Measurements from ENCODE around the gene DMRTC2.

The DMRTC2 gene

DNA sequence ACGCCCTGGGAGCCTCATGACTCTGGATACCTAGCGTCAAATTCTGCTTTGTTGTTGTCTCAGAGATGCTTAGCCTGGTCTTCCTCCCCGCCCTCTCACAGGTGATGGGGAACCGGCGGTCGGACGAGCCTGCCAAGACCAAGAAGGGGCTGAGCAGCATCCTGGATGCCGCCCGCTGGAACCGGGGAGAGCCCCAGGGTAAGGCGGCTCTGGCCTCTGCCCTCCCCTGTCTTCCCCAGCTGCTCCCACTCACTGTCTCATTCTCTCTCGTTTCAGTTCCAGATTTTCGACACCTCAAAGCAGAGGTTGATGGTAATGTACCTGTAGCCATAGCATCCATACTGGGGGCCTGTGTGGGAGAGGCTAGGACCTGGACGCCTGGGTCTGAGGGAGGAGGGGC, 49.5 kb downstream of the DMRTC2 start:
- no peak for DNase-seq

DNA sequence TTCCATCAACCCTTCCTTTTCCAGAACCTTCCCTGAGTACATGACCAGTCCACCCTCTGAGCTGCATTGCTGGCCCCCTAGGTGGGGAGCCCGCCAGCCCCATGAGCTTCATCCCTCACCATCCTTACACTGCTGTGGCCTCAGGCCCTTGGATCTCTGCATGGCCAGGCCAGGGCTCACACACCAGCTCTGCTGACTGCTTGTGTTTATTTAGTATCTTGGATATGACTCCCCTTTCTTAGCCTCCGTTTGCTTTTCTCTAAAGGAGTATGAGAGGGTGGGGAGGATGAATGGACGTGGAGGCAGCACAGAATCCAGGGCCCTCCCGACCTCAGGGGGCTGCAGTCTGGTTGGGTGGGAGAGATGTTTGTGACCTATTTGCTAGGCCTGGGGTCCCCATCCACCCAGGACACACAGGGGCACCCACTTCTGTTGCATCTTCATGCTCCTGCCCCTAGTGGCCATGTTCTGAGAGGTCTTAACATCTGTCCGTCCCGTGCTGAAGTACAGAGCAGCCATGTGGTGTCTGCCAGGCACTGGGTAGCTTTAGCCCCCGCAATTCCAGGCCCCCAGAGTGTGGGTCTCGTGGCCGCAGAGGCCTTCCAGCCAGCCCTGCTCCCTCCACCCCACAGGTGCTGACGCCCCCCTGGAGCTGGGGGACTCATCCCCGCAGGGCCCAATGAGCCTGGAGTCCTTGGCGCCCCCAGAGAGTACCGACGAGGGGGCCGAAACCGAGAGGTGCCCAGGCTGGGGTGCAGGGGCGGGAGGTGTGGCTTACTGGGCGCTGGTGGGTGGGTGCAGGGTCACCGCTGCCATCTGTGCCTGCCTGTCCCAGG, 51.1 kb downstream of the DMRTC2 start:
- no peak for DNase-seq

DNA sequence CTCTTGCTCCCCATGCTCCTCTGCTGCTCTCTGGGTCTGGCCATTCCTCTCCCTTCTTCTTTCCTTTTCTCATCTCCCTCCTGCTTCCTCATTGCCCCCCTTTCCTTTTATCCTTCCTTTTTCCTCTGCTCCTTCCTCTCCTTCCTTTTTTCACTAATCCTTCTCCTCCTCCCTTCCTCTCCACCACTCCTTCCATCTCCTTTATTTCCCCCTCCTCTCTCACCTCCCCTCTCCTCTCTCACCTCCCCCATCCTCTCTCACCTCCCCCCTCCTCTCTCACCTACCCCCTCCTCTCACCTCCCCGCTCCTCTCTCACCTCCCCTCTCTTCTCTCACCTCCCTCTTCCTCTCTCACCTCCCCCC, 51.7 kb downstream of the DMRTC2 start:
- DNase-seq: no peak

DNA sequence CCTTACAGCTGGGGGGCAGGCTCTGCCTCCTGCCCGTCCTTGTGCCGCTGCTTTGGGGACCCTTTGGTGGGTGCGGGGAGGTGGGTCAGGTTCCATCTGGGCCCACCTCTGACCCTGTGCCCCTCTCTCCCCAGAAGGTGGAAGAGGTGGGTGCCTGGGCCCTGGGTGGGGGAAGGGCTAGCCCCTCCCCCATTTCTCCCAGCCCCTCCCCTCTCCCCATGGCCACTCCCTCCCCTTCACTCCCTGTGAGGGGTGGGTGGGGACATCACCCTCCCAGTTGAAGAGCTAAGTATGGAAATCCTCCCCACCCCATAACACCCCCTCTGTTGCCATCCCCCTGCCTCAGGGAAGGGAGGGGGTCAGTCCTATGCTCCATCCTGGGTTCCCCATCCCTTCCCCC, 52.3 kb downstream of the DMRTC2 start:
- no peak for DNase-seq

DNA sequence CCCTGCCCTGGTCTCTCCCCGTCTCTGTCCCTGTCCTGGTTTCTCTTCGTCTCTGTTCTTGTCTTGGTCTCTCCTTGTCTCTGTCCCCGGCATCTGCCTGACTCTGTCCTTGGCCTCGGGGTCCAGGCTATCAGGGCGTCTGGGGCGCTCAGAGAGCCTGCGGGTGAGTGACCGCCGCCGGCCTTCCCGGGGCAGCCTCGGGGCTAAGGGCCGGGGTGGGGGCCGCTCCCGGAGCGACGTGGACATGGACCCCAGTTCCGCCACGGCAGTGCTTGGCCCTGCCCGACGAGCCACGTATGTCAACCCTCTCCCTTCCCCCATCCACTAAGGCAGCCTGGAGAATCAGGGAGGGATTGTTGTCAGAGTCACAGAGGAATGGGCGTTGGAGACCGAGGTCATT, 53.0 kb downstream of the DMRTC2 start:
- DNase-seq: no peak

DNA sequence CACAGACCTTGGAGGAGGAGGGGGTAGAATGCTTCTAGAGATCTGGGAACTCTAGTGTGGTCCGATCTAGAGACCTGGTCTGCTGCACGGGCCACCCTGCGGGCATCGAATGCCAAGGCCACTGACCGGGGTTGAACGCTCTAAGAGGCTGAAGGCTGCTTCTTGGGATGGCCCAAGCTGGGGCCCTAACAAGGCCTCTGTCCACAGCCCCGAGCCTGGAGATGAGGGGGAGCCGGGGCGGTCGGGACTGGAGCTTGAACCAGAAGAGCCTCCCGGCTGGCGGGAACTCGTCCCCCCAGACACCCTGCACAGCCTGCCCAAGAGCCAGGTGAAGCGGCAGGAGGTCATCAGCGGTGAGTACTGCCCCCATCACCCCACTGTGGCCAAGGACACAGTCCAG, 53.4 kb downstream of the DMRTC2 start:
- DNase-seq: no peak

Measured in amniotic stem cell (primary cell).